Activated naive CD8-positive, alpha-beta T cell treated with anti-CD3 and anti-CD28 coated beads, Interleukin-2, amount 10 ng/mL, durations not matched to agents 7 days and 5 days (primary cell): Measurements from ENCODE around the gene MYL6. TPM values are rescaled to one million over a fixed set of nuclear protein-coding genes. Genes with fewer than 3 reads are reported as not detected.
"Not testable (repeated sequence)": the region's sequence is repeated elsewhere in the genome, so short reads cannot be mapped to it uniquely, and the experiment has no call there.

Experiments
- ATAC-seq: fragments of 150-1000 bp; cut with Tn5 transposase; one replicate; pipeline ENCODE4 v1.10.0; 2021; ENCODE audit warnings: low read depth, moderate library complexity
- POLR2A ChIA-PET: fragments of 350-600 bp; sonication (Branson Sonifier 250); formaldehyde crosslinking; loops from one replicate; lab custom pipeline; 2021; ENCODE audit warnings: antibody characterized with exemption; lab: Charles Lee
- DNase-seq: peaks from one replicate; pipeline ENCODE4 v3.0.0; 2021
- H3K27ac Mint-ChIP-seq: one replicate; pipeline ENCODE4 v1.8.0; 2022; ENCODE audit warnings: mild to moderate bottlenecking, mixed read lengths
- H3K27me3 Mint-ChIP-seq: one replicate; pipeline ENCODE4 v1.8.0; 2022; ENCODE audit warnings: mild to moderate bottlenecking, moderate library complexity, mixed read lengths
- H3K36me3 Mint-ChIP-seq: one replicate; pipeline ENCODE4 v1.8.0; 2021; ENCODE audit warnings: mild to moderate bottlenecking, mixed read lengths
- H3K4me1 Mint-ChIP-seq: one replicate; pipeline ENCODE4 v1.8.0; 2021; ENCODE audit warnings: mixed read lengths
- H3K4me3 Mint-ChIP-seq: one replicate; pipeline ENCODE4 v1.8.0; 2022; ENCODE audit warnings: mild to moderate bottlenecking, moderate library complexity, mixed read lengths
- H3K9me3 Mint-ChIP-seq: one replicate; pipeline ENCODE4 v1.8.0; 2021; ENCODE audit warnings: mixed read lengths
- total RNA-seq, 2 experiments: library from RNA; stranded (reverse); gene quantifications; one replicate each; pipeline ENCODE4 v1.2.3, GENCODE V29; 2021

MYL6 gene
- total RNA-seq, result 1,000 to 10,000 TPM; 1,083 to 1,169 TPM

DNA sequence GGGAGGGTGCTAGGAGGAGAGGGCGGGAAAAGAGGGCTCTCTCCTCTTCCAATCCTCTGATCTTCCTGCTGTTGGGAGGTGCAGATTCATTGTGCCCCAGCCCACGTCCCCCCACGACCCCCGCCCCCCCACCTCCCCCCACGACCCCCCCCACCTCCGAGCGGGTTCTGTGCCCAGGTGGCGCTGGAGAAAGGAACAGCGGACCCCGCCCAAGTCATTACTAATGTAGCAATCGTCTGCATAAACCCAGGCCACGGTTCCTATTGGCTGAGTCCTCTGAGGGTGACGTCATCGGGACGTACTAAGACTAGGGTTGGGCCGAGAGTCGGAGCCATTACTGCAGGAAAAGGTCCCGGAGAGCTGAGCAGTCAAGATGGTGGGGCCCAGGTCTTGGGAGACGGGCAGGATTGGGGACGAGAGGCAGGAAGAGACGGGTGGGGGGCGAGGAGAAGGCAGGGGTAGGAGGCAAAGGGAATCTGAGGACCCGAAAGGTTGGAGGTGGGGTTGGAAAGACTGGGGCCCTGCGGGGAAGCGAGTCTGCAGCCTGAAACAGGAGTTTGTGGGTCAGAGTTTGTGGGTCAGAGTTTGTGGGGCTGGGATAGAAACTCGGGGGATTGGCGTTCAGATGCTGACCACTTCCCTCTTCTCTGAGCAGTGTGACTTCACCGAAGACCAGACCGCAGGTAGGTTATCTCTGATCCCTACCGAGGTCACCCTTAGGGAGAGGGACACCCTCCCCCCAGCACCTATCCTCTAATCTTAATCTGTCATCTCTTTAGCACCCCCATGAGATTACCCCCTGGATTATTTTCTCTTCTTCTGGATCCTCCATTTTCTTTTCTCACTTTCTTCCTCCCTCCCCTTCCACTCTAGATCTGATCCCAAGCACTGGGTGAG is at the start of gene MYL6:
Gene MYL6, plus strand, starts transcription at position 331 of the 897 bp plus-strand sequence. Its CDS starts 43 bp downstream, at position 374.
- H3K4me3 Mint-ChIP-seq, result peak within 1 kb of the TSS; percentile 96
- no peaks in the 10 kb centered on the region for H3K27me3 Mint-ChIP-seq
- no peaks in the 10 kb centered on the region for H3K9me3 Mint-ChIP-seq
- peaks cover 41% of the 10 kb centered on the region for H3K36me3 Mint-ChIP-seq
- ATAC-seq (peak; percentile 82), DNase-seq (peak; percentile 81)
- H3K27ac Mint-ChIP-seq, result peak within 1 kb of the TSS; percentile 97
- POLR2A ChIA-PET, result interaction anchor here (0.6 to 9.1 kb wide), 15 partner anchors 8 to 429 kb away, joined by 3 to 145 read pairs (median 4); partner anchors contain the start of genes CD63, CNPY2, ESYT1 and MYL6B
- H3K4me1 Mint-ChIP-seq, result peaks cover 38% of the 10 kb centered on the region

DNA sequence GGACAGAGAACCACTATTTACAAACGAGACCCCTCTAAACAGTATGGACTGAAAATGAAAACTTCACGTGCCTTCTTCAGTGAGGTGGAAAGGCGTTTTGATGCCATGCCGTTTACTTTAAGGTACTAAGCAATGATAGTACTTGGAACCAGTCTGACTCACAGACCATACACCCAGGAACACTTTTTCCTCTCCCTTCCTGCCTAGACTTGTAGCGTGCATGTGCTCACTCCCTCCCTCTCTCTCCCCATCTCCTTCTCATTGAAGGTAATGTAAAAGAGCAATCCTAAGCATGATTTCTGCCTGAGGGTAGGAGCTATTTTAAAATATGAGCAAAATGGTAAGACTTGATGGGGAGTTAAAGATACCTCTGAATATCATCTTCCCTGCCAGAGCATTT is 47.6 kb upstream of the MYL6 start:
- peaks cover 47% of the 10 kb centered on the region for H3K36me3 Mint-ChIP-seq
- no peak for DNase-seq
- peaks cover 28% of the 10 kb centered on the region for H3K4me1 Mint-ChIP-seq
- POLR2A ChIA-PET, result interaction anchor here (1.0 to 1.2 kb wide), 2 partner anchors 25 to 64 kb away, joined by 3 read pairs; no protein-coding TSS in a partner anchor
- H3K27ac Mint-ChIP-seq, result peak overlapping the region; percentile 16
- ATAC-seq, result no peak
- H3K27me3 Mint-ChIP-seq, result no peaks in the 10 kb centered on the region
- no peaks in the 10 kb centered on the region for H3K9me3 Mint-ChIP-seq
- H3K4me3 Mint-ChIP-seq, result no peak overlapping the region

DNA sequence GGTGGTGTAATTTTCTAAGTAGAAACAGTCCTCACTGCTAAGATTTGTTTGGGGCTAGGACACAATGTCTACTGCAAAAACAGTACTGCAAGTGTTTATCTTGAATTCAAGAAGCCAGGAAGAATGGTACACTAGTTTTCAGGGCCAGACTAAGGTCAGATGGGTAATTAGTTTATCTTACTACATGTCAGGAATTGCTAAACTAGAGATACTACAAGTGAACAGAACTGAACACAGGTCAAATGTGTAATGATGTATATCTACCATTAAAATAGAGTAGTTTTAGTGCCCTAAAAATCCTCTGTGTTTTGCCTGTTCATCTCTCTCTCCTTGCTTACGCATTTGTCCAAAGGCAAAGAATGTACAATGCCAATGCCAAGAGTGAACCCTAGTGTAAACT is 44.1 kb upstream of the MYL6 start:
- no peak overlapping the region for H3K4me3 Mint-ChIP-seq
- no peak for ATAC-seq
- peaks cover 21% of the 10 kb centered on the region for H3K4me1 Mint-ChIP-seq
- H3K27me3 Mint-ChIP-seq, result no peaks in the 10 kb centered on the region
- DNase-seq, result no peak
- POLR2A ChIA-PET, result interaction anchor here (1.9 kb wide), 1 partner anchor 10 kb away, joined by 18 read pairs; the partner anchor contains the start of gene PA2G4
- peak overlapping the region; percentile 17 for H3K27ac Mint-ChIP-seq
- H3K9me3 Mint-ChIP-seq, result no peaks in the 10 kb centered on the region
- H3K36me3 Mint-ChIP-seq, result peaks cover 47% of the 10 kb centered on the region

DNA sequence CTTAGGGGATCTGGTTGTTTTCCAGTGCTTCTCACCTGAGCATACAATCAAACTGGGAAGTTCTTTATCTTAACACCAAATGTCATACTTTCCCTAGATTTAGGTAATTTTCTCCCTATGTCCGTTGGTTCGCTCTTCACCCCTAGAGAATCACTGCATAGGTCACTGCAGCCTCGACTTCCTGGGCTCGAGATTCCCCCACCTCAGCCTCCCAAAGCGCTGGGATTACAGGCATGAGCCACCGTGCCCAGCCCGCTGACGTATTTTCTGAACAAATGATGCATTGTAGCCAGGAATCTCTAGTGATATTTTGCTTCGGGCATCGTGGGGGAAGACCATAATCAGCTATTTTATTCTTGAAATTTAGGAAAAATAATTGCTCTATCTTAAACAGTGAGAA is 42.8 kb upstream of the MYL6 start:
- DNase-seq (no peak), ATAC-seq (no peak)
- Mint-ChIP-seq H3K36me3 (peaks cover 46% of the 10 kb centered on the region), H3K9me3 (no peaks in the 10 kb centered on the region), H3K4me3 (peak overlapping the region; percentile 98), H3K27me3 (no peaks in the 10 kb centered on the region), H3K4me1 (peaks cover 30% of the 10 kb centered on the region), H3K27ac (peak overlapping the region; percentile 99)
- POLR2A ChIA-PET, result interaction anchor here (0.6 to 5.3 kb wide), 8 partner anchors 7 to 298 kb away, joined by 3 to 111 read pairs (median 5); partner anchors contain the start of genes ORMDL2, PA2G4 and SARNP

DNA sequence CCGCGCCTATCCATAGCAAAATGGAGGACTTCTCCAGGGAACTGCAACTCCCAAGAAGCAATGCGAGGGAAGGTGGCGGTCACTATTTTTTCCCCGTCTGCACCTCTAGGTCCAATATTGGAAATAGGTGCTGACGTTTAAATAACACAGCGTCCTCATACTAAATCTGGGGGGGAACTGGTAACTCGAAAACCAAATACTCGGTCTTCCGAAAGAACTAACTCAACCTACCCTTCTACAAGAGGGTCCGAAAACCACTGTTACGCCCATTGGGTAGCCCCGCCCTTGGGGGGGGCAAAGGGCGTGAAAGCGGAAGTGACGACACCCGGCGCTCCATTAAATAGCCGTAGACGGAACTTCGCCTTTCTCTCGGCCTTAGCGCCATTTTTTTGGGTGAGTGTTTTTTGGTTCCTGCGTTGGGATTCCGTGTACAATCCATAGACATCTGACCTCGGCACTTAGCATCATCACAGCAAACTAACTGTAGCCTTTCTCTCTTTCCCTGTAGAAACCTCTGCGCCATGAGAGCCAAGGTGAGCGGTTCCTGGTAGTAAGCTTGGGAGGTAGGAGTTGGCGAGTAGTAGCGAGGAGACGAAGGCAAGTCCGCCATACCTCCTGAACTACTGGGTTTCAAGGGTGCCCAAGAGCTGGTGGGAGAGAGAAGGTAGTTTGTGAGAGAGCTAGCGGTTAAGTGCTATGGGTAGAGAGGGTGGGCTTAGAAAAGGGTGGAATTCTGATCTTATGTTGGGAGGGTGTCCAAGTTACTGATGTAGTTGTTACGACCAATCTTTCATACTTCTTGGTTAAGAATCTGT is 41.7 kb upstream of the MYL6 start, which contains the start of gene RPL41:
Gene RPL41, plus strand, starts transcription at position 367 of the 815 bp plus-strand sequence.
- DNase-seq (peak; percentile 94), ATAC-seq (peak; percentile 29)
- Mint-ChIP-seq H3K27me3 (no peaks in the 10 kb centered on the region), H3K4me1 (peaks cover 27% of the 10 kb centered on the region), H3K27ac (peak within 1 kb of the TSS; percentile 99), H3K9me3 (no peaks in the 10 kb centered on the region), H3K4me3 (peak within 1 kb of the TSS; percentile 98), H3K36me3 (peaks cover 35% of the 10 kb centered on the region)
- POLR2A ChIA-PET, result interaction anchor here (0.6 to 5.3 kb wide), 21 partner anchors 9 to 401 kb away, joined by 3 to 111 read pairs (median 6); partner anchors contain the start of genes BLOC1S1, CNPY2, COQ10A and ERBB3

DNA sequence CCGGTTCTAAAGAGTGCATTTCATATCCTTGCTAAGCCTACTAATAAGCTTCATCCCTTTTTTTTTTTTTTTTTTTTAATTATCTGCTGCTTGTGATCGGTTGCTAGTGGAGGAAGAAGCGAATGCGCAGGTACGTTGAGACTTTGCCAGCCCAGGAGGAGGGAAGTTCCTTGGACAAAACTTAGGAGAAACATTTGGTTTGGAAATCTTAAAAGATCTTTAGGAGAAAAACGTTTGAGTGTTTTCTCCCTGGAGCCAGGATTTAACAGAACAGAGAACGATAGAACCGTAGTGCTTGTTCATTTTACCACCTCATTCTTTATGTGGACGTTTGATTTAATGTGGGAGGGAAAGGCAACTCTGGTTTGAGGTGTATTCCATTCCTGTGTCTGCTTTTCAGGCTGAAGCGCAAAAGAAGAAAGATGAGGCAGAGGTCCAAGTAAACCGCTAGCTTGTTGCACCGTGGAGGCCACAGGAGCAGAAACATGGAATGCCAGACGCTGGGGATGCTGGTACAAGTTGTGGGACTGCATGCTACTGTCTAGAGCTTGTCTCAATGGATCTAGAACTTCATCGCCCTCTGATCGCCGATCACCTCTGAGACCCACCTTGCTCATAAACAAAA is 41.0 kb upstream of the MYL6 start:
- Mint-ChIP-seq H3K4me1 (peaks cover 25% of the 10 kb centered on the region), H3K36me3 (peaks cover 33% of the 10 kb centered on the region), H3K27ac (peak overlapping the region; percentile 99), H3K4me3 (peak overlapping the region; percentile 98)
- ATAC-seq, H3K27me3 Mint-ChIP-seq, H3K9me3 Mint-ChIP-seq, DNase-seq: not testable (repeated sequence)
- POLR2A ChIA-PET, result interaction anchor here (0.5 to 5.3 kb wide), 26 partner anchors 9 to 401 kb away, joined by 3 to 111 read pairs (median 6); partner anchors contain the start of genes BLOC1S1, CNPY2, COQ10A and ERBB3

DNA sequence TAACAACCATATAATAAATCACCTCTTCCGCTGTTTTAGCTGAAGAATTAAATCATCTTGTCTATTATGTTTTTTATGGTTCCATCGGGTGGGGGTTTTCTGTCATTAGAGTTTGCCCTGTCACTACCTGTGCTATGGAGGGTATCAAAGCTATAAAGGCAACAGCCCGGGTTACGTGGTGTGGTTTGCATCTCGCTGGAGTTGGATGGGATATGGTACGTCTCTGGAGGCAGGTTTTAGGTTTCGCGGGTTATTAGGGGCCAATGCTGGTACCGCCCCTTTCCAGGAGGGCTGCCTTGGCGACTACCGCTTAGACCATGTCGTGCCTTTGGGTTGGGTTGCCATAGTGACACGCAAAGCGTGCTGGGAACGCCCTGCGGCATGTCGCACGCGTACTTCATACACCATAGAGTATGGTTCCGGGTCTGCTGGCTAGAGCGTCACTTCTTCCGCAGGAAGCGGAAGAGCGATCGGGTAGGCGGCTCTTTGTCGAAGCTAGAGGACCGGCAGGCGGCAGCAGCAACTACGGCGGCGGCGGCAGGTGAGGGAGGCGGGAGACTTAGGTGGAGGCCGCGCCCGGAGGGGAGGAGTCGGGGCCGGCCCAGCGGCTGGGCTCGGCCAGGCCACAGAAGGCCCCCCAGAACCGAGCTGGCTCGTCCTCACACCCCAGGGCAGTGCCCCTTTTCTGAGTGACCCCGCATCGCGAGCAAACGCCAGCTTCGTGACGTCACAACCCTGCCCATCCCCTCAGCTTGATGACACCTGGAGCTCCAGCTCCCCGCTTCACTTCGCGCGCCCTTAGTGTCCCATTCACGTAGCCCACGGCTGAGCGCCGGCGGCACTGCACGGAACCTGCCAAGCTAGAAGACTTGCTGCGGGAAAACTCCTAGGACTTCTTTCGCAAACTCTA is 40.1 kb upstream of the MYL6 start, which contains the start of gene ZC3H10:
Gene ZC3H10, plus strand, starts transcription at position 489 of the 910 bp plus-strand sequence. CDS start 2,297 bp downstream, outside the sequence.
- Mint-ChIP-seq H3K4me3 (peak within 1 kb of the TSS; percentile 98), H3K27me3 (no peaks in the 10 kb centered on the region), H3K27ac (peak within 1 kb of the TSS; percentile 99), H3K36me3 (peaks cover 26% of the 10 kb centered on the region), H3K9me3 (no peaks in the 10 kb centered on the region), H3K4me1 (peaks cover 24% of the 10 kb centered on the region)
- POLR2A ChIA-PET, result interaction anchor here (0.5 to 5.3 kb wide), 39 partner anchors 8 to 389 kb away, joined by 3 to 111 read pairs (median 4); partner anchors contain the start of genes ANKRD52, CNPY2, COQ10A and DNAJC14
- DNase-seq, result peak; percentile 94
- peak; percentile 81 for ATAC-seq

DNA sequence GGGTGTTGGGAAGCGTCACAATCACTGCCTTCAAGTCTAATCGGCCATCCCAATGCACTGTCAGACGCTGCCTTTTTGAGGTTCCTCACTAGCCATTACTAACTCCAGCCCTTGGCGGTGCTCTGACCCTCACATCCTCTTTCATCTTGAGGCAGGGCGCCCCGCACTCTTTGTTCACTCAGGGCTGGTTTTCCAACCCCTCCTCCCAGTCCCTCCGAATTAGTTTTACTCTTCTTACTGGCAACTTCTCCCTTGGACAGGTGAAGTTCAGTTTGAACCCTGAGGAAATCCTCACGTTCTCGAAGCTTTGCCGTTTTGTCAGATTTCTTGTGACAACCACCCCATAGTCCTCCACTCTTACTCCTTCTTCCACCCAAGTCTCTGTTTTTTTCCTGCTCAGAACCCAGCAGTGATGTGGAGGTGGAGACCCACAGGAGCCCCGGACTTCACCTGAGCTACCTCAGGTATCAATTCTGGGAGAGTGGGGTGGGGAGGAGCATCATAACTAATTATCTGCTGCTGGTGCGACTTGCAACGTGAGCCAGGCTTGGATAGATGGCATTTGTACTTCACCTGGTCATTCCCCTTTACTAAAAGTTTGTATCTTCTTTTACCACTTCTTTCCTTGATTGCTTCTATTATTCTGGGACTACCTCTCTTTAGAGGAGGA is 39.3 kb upstream of the MYL6 start:
- POLR2A ChIA-PET, result interaction anchor here (0.6 to 5.3 kb wide), 37 partner anchors 10 to 390 kb away, joined by 3 to 111 read pairs (median 4); partner anchors contain the start of genes ANKRD52, CNPY2, COQ10A and DNAJC14
- no peak for ATAC-seq
- peaks cover 18% of the 10 kb centered on the region for H3K36me3 Mint-ChIP-seq

DNA sequence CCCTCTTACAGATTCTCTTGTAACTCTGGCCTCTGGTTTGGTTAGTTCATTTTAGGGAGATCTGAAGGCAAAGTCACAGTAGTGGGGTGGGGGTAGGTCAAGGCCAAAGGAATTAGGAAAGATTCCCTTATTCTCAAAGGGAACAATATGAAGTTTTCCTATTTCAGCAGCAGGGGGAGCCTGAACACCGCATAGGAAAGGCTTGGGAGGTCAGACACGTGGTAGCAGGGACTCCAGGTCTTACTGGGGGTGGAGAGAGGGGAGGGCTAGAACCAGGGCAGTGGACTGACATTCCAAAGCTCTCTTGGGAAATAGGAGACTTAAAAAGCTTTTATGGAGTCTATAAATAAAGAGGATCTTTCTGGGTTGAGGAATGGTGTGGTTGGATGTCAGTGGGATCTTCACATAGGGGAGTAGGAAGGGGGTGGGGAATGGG is 38.8 kb upstream of the MYL6 start:
- DNase-seq, result no peak
- Mint-ChIP-seq H3K4me3 (peak overlapping the region; percentile 98), H3K9me3 (no peaks in the 10 kb centered on the region), H3K27me3 (no peaks in the 10 kb centered on the region), H3K27ac (peak overlapping the region; percentile 99), H3K4me1 (peaks cover 28% of the 10 kb centered on the region), H3K36me3 (peaks cover 12% of the 10 kb centered on the region)
- ATAC-seq, result no peak
- POLR2A ChIA-PET, result interaction anchor here (1.1 to 5.3 kb wide), 12 partner anchors 10 to 148 kb away, joined by 3 to 111 read pairs (median 12); partner anchors contain the start of genes ANKRD52, COQ10A, ESYT1 and MYL6

More for the DNA sequence above, 39.3 kb upstream of the MYL6 start:
- Mint-ChIP-seq H3K4me3 (peak overlapping the region; percentile 98), H3K4me1 (peaks cover 26% of the 10 kb centered on the region), H3K9me3 (no peaks in the 10 kb centered on the region), H3K27me3 (no peaks in the 10 kb centered on the region), H3K27ac (peak overlapping the region; percentile 99)
- DNase-seq, result no peak

DNA sequence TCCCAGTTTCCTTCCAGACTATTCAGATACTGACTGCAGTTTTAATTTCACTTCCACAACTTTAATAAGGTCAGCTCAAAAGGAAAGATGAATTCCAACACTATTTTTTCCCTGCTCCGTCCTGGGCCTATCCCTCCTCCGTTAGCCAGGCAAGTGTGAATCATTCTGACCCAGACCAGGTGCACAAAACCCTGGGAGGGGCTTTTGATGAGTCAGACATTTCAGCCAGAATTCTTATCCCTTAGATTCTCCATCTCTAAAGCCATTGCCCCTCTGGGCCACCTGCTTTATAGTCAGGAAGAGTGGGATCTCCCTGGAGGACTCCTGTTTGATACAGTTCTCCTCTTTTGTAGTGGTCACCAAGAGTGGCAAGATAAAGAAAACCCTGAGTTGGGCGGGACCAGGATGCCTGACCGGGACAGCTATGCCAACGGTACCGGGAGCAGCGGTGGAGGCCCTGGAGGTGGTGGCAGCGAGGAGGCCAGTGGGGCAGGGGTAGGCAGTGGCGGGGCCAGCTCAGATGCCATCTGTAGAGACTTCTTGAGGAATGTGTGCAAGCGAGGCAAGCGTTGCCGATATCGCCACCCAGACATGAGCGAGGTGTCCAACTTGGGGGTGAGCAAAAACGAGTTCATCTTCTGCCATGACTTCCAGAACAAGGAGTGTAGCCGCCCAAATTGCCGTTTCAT is 37.9 kb upstream of the MYL6 start:
- ATAC-seq (no peak), DNase-seq (no peak)
- H3K27ac Mint-ChIP-seq, result peak overlapping the region; percentile 3
- peaks cover 31% of the 10 kb centered on the region for H3K4me1 Mint-ChIP-seq
- no peaks in the 10 kb centered on the region for H3K9me3 Mint-ChIP-seq
- no peak overlapping the region for H3K4me3 Mint-ChIP-seq
- no peaks in the 10 kb centered on the region for H3K27me3 Mint-ChIP-seq
- H3K36me3 Mint-ChIP-seq, result peaks cover 12% of the 10 kb centered on the region
- POLR2A ChIA-PET, result interaction anchor here (1.1 to 4.5 kb wide), 5 partner anchors 9 to 69 kb away, joined by 3 to 66 read pairs (median 7); partner anchors contain the start of genes ESYT1 and SMARCC2
